Measurements from ENCODE around the gene CEP85L.

DNA sequence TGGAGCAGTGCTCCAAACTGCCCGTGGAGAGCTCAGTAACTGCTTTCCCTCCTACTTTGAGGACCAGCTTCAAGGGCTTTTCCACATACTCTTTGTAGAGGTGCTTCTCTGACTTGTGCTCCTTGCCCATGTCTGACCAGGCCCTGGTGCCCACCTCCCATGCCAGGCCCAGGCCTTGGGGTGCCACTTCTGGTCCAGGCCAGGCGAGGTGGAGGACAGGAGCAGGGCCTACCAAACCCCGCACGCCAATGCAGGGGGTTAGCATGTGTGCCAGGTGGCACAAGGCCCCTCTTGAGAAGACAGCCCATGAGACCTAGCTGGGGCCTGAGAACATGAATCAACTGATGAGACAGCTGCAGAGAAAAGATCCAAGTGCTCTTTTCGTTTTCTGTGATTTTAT is 150.3 kb downstream of the CEP85L start:
- TF ChIP-seq CTCF (IDR thresholded peaks at IDR 0.05 in 8 of 11, conservative IDR thresholded peaks at IDR 0.05 in 3 of 11), result no peak
- TF ChIP-seq POLR2A (IDR thresholded peaks at IDR 0.05), result no peak
- peak in 1 of 3 donors; percentile 44 for TF ChIP-seq POLR2AphosphoS5 (IDR thresholded peaks at IDR 0.05)
